ENCODE data around the gene TMPRSS13.
A peak's percentile ranks its signal among the peaks of the same experiment; 100 is the strongest.

Gene TMPRSS13

DNA sequence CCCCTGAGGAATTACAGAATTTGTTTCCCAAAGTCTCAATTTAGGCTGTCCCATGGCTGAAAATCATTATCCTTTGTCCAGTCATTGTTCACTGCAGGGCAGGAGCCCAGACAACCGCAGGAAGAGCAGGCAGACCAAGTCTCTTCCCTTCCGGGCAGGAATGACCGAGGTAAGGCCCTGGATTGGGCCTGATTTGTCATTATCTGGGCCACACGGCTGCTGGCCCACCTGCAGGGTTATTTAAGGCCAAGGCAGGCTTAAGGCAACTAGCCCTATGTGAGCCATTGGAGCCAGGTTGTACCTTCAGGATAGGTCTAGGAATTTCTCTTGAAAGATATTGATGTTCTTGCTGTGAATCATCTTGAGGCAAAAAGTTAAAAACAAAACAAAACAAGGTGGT lies 47.2 kb upstream of the TMPRSS13 start:
- Histone ChIP-seq H3K4me3 (ENCODE audit: severe bottlenecking) (no peak overlapping the region), H3K9me3 (ENCODE audit: severe bottlenecking) (no peaks in the 10 kb centered on the region), H3K36me3 (ENCODE audit: low read depth) (no peaks in the 10 kb centered on the region), H3K27me3 (ENCODE audit: insufficient read depth, poor library complexity, severe bottlenecking) (no peaks in the 10 kb centered on the region), H3K27ac (ENCODE audit: poor library complexity, severe bottlenecking) (no peak overlapping the region), H3K4me1 (ENCODE audit: insufficient read depth, poor library complexity, severe bottlenecking) (no peaks in the 10 kb centered on the region)
- TF ChIP-seq, protein P1, sequence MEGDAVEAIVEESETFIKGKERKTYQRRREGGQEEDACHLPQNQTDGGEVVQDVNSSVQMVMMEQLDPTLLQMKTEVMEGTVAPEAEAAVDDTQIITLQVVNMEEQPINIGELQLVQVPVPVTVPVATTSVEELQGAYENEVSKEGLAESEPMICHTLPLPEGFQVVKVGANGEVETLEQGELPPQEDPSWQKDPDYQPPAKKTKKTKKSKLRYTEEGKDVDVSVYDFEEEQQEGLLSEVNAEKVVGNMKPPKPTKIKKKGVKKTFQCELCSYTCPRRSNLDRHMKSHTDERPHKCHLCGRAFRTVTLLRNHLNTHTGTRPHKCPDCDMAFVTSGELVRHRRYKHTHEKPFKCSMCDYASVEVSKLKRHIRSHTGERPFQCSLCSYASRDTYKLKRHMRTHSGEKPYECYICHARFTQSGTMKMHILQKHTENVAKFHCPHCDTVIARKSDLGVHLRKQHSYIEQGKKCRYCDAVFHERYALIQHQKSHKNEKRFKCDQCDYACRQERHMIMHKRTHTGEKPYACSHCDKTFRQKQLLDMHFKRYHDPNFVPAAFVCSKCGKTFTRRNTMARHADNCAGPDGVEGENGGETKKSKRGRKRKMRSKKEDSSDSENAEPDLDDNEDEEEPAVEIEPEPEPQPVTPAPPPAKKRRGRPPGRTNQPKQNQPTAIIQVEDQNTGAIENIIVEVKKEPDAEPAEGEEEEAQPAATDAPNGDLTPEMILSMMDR (IDR thresholded peaks at IDR 0.05; ENCODE audit: poor library complexity, severe bottlenecking), result no peak
- DNase-seq (ENCODE audit: low spot score), result no peak
- ATAC-seq (ENCODE audit: low read depth), result no peak

DNA sequence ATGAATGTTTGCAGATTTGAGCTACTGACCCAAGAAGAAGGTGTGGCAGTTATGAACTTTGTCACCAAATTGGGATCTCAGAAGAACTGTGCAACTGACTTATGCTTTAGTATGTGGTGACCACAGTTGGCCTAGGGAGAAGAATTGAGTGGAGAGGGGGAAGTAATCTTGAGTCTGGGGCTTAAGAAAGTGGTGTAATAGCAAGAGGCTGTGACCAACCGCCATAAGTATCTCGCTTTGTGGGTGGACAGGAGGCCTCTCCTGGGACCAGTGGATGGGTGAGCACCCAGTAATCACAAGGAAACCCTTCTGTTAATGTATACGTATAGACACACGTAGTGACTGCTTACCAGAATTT lies 44.3 kb upstream of the TMPRSS13 start:
- ATAC-seq (ENCODE audit: low read depth) (no peak), DNase-seq (ENCODE audit: low spot score) (no peak)
- Histone ChIP-seq H3K4me3 (ENCODE audit: severe bottlenecking) (no peak overlapping the region), H3K36me3 (ENCODE audit: low read depth) (no peaks in the 10 kb centered on the region), H3K4me1 (ENCODE audit: insufficient read depth, poor library complexity, severe bottlenecking) (no peaks in the 10 kb centered on the region), H3K27ac (ENCODE audit: poor library complexity, severe bottlenecking) (no peak overlapping the region), H3K27me3 (ENCODE audit: insufficient read depth, poor library complexity, severe bottlenecking) (no peaks in the 10 kb centered on the region), H3K9me3 (ENCODE audit: severe bottlenecking) (no peaks in the 10 kb centered on the region)
- TF ChIP-seq, protein P1 (IDR thresholded peaks at IDR 0.05; ENCODE audit: poor library complexity, severe bottlenecking), result no peak

DNA sequence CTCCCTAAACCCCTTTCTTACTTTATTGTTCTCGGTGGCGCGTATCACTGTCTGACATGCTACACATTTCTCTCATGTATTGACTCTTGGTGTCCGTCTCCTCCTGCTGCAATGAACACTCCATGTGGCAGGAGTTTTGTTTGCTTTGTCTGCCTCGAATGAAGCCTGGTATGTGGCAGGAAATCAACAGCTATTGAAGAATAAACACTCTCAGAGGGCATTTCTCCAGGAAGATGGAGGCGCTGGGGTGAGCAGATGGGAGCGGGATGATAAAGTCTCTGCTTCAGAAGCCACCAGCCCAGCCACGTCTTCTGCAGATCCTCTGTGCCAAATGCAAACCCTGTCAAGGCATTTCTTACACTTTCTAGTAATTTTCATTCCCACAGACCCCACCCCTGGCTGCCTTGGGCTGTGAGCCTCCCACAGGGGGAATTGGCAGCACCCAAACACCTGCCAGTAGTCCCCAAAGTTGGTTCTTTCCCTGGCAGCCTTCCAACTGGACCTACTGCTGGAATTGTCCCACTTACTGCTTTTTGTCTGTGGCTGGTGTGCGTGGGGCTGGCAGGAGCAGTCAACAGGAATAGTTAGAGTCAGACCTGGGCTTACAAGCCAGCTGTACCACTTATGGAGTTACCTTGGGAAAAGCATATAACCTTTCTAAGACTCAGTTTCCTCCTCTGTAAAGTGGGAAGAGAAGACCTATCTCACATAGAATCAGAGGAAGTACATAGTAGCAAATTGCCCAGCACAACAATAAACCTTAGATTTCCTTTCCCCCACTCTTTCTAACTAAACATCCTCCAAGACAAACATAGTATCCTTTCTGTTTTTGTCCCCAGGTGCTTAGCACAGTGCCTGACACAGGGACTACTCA lies 43.7 kb upstream of the TMPRSS13 start:
- TF ChIP-seq, protein P1 (IDR thresholded peaks at IDR 0.05; ENCODE audit: poor library complexity, severe bottlenecking), result no peak
- ATAC-seq (ENCODE audit: low read depth) (no peak), DNase-seq (ENCODE audit: low spot score) (no peak)
- Histone ChIP-seq H3K27ac (ENCODE audit: poor library complexity, severe bottlenecking) (no peak overlapping the region), H3K4me3 (ENCODE audit: severe bottlenecking) (no peak overlapping the region), H3K9me3 (ENCODE audit: severe bottlenecking) (no peaks in the 10 kb centered on the region), H3K27me3 (ENCODE audit: insufficient read depth, poor library complexity, severe bottlenecking) (no peaks in the 10 kb centered on the region), H3K4me1 (ENCODE audit: insufficient read depth, poor library complexity, severe bottlenecking) (no peaks in the 10 kb centered on the region), H3K36me3 (ENCODE audit: low read depth) (no peaks in the 10 kb centered on the region)

DNA sequence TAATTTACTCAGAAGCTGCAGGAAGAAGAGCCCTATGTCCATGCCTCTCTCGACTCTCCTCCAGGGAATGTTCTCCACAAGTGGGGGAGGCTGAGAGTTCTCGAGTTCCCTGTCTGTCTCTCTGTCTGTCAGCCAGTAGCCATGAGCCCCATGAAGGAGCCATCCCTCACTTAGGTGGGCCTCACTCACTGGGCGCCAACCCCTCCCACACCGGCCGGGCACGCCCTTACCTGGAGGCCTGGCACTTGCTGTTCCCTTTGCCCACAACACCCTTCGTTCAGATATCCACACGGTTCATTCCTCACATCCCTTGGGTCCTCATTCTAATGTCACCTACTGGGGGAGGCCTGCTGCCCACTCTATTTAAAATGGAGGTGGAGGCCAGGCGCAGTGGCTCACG lies 42.8 kb upstream of the TMPRSS13 start:
- Histone ChIP-seq H3K27me3 (ENCODE audit: insufficient read depth, poor library complexity, severe bottlenecking) (no peaks in the 10 kb centered on the region), H3K27ac (ENCODE audit: poor library complexity, severe bottlenecking) (no peak overlapping the region), H3K36me3 (ENCODE audit: low read depth) (no peaks in the 10 kb centered on the region), H3K9me3 (ENCODE audit: severe bottlenecking) (no peaks in the 10 kb centered on the region), H3K4me1 (ENCODE audit: insufficient read depth, poor library complexity, severe bottlenecking) (no peaks in the 10 kb centered on the region), H3K4me3 (ENCODE audit: severe bottlenecking) (no peak overlapping the region)
- ATAC-seq (ENCODE audit: low read depth) (no peak), DNase-seq (ENCODE audit: low spot score) (no peak)
- TF ChIP-seq, protein P1 (IDR thresholded peaks at IDR 0.05; ENCODE audit: poor library complexity, severe bottlenecking), result no peak

DNA sequence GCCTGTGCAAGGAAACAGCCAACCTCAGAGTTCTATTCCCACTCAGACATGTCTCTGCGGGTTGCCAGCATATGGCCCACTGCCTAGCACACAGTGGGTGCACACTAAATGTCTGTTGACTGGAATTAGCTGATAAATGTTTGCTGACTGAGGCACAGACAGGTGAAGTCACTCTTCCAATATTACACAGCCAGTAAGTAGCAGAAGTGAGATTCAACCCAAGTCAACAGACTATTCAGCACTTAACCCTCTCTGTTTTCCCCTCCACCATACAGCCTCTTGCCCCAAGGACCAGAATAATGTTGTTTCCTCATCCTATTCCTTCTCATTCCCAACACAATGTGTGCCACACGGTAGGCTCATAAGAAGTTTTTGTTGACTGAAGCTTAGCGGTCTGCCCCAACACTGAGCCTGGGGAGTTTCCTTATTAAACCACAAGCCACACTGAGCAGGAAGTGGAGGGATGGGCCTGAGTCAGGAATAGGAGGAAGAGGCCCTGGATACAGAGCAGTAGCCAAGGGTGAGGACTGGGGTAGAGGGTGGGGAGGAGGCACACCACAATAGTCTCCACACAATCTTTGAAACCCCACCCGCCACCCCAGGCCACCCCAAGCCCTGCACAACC lies 41.3 kb upstream of the TMPRSS13 start:
- TF ChIP-seq, protein P1 (IDR thresholded peaks at IDR 0.05; ENCODE audit: poor library complexity, severe bottlenecking), result no peak
- ATAC-seq (ENCODE audit: low read depth), result 0 out of 3 replicates have a peak, but pooled peaks have one; percentile 36

More for the DNA sequence above, 41.3 kb upstream of the TMPRSS13 start:
- no peak overlapping the region for H3K27ac ChIP-seq (ENCODE audit: poor library complexity, severe bottlenecking)
- no peaks in the 10 kb centered on the region for H3K27me3 ChIP-seq (ENCODE audit: insufficient read depth, poor library complexity, severe bottlenecking)
- DNase-seq (ENCODE audit: low spot score), result no peak
- no peaks in the 10 kb centered on the region for H3K36me3 ChIP-seq (ENCODE audit: low read depth)
- H3K4me1 ChIP-seq (ENCODE audit: insufficient read depth, poor library complexity, severe bottlenecking), result no peaks in the 10 kb centered on the region
- H3K9me3 ChIP-seq (ENCODE audit: severe bottlenecking), result no peaks in the 10 kb centered on the region
- no peak overlapping the region for H3K4me3 ChIP-seq (ENCODE audit: severe bottlenecking)

Data from RWPE2 (cell line).